HEK293 (cell line): Measurements from ENCODE around the gene PAF1.

Experiments
- CTCF ChIP-seq: fragments of 450-650 bp; formaldehyde crosslinking; IDR thresholded peaks from 2 replicates; pipeline ENCODE4 v1.5.1; 2016; ENCODE audit warnings: missing biosample characterization, missing genetic modification characterization
- ZNF10 ChIP-seq: fragments of 450-650 bp; formaldehyde crosslinking; IDR thresholded peaks from 2 replicates; pipeline ENCODE4 v1.5.1; 2017; ENCODE audit warnings: missing biosample characterization, missing genetic modification characterization
- ZNF23 ChIP-seq: fragments of 450-650 bp; formaldehyde crosslinking; IDR thresholded peaks from 2 replicates; pipeline ENCODE4 v1.5.1; 2016; ENCODE audit warnings: missing biosample characterization, missing genetic modification characterization, borderline replicate concordance
- TF ChIP-seq, protein P1 (sequence below): fragments of 450-650 bp; IDR thresholded peaks from 2 replicates; pipeline ENCODE4 v1.5.1; 2018; ENCODE audit warnings: missing biosample characterization, mild to moderate bottlenecking, missing genetic modification characterization

DNA sequence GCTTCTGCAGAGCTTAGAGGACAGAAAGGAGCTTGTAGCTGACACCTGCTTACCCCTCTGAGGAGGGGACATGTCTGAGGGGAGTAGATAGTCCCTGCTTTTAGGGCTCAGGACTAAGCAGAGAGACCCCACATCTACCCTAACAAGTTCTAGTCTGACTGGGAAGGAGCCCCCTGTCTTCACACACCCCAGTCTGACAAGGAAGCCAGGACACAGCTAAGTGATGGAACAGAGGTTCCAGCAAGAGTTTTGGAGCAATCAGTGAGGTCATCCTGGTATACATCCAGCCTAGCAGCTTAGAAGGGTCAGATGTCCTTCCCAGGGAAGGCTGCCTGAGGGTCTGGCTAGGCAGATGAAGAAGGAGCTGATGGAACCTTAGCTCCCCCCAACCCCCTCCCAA is 15.0 kb downstream of the PAF1 start:
- TF ChIP-seq ZNF10 (tag by site-specific recombination) (no peak), CTCF (tag by site-specific recombination) (no peak), ZNF23 (no peak)
- TF ChIP-seq, protein P1, sequence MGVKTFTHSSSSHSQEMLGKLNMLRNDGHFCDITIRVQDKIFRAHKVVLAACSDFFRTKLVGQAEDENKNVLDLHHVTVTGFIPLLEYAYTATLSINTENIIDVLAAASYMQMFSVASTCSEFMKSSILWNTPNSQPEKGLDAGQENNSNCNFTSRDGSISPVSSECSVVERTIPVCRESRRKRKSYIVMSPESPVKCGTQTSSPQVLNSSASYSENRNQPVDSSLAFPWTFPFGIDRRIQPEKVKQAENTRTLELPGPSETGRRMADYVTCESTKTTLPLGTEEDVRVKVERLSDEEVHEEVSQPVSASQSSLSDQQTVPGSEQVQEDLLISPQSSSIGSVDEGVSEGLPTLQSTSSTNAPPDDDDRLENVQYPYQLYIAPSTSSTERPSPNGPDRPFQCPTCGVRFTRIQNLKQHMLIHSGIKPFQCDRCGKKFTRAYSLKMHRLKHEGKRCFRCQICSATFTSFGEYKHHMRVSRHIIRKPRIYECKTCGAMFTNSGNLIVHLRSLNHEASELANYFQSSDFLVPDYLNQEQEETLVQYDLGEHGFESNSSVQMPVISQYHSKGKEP (tag by site-specific recombination) = no peak
